Omental fat pad (tissue), 4 donors: ENCODE data around the gene OR52B2. TPM values are rescaled to one million over a fixed set of nuclear protein-coding genes. Genes with fewer than 3 reads are reported as not detected.

Source experiments
- ATAC-seq: fragments of 150-250 bp; one replicate; pipeline ENCODE4 v1.9.1; 2016; ENCODE audit warnings: mild to moderate bottlenecking, moderate library complexity; ENCODE audit not compliant: low FRiP score
- DNase-seq: peaks from one replicate; pipeline ENCODE4 v3.0.0-alpha.2; 2019; ENCODE audit warnings: low spot score
- CTCF ChIP-seq, 3 donors: fragments of 450-650 bp; IDR thresholded peaks; one replicate each; pipeline ENCODE4 v1.5.1; 2016 to 2017; ENCODE audit warnings: antibody characterized with exemption in 3 of 3, mild to moderate bottlenecking in 3 of 3, moderate library complexity in 2 of 3
- total RNA-seq, 4 donors: library from RNA; depleted of rRNA; stranded (reverse); fragments of >200 nt; gene quantifications; one replicate each; pipeline ENCODE4 v1.1.0, GENCODE V29; 2016

Gene OR52B2
- total RNA-seq, 4 donors from 2014 or later = not detected

GRCh38 chr11:6199174-6199810 lies 29.2 kb upstream of the OR52B2 start, which contains the start of gene OR52W1:
Gene OR52W1 (plus strand): TSS chr11:6199224. CDS start chr11:6199224, 0 bp downstream.
- TF ChIP-seq CTCF (IDR thresholded peaks at IDR 0.05) = no peak
- ATAC-seq = no peak
- DNase-seq = no peak

GRCh38 chr11:6197466-6198200 lies 27.5 kb upstream of the OR52B2 start:
- ATAC-seq (no peak), DNase-seq (no peak)
- no peak for TF ChIP-seq CTCF (IDR thresholded peaks at IDR 0.05)

GRCh38 chr11:6196396-6196795 lies 26.3 kb upstream of the OR52B2 start:
- TF ChIP-seq CTCF (IDR thresholded peaks at IDR 0.05) = no peak
- no peak for DNase-seq
- no peak for ATAC-seq

GRCh38 chr11:6194065-6194581 lies 24.0 kb upstream of the OR52B2 start:
- ATAC-seq = no peak
- no peak for DNase-seq
- no peak for TF ChIP-seq CTCF (IDR thresholded peaks at IDR 0.05)

DNA sequence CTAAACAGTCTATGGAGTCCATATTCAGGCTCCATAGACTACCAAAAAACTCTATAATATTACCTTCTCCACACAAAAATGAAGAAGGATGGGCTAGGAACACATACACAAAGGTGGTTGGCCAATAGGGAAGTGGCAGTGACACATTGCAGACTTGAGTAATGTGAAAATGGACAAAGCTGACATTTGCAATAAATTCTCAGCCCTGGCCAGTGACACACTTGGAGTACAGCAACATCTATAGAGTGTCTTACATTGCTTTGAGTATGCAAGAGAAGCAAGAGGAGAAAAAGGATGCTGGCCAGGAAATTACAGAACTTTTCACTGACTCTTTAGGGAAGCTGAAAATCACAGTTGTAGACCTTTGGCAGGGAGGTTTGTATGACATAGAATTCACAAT lies 21.6 kb upstream of the OR52B2 start:
- DNase-seq = no peak
- TF ChIP-seq CTCF (IDR thresholded peaks at IDR 0.05) = no peak
- no peak for ATAC-seq

DNA sequence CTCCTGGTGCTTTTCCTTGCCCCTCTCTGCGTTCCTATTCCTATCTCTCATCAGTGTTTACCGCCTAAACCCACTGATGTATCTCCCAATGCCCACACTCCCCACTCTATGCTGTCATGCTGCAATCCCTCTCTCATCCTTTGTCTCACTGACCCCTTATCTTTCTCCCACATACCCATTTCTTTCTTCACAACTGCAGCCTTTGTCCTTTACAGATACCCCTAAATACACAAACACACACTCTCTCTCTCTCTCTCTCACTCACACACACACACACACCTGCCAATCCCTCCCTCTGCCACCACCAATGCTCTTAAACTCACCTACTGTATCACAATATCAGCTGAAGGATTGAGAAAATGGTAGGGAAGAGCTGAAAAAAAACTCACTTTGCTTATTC lies 5.3 kb upstream of the OR52B2 start:
- DNase-seq (no peak), ATAC-seq (no peak)
- TF ChIP-seq CTCF (IDR thresholded peaks at IDR 0.05) = no peak
